Suprapubic skin (tissue), 4 donors: ENCODE measurements around the gene CACNA1A. TPM values are rescaled to one million over a fixed set of nuclear protein-coding genes. Genes with fewer than 3 reads are reported as not detected.

ENCODE experiments used
- DNase-seq, 2 donors: peaks; one replicate each; pipeline ENCODE4 v3.0.0-alpha.2; 2019; ENCODE audit warnings: low spot score in 2 of 2
- H3K27ac ChIP-seq: fragments of 200-600 bp; sonication (generic); one replicate; pipeline ENCODE4 v1.5.1; 2019
- H3K27me3 ChIP-seq: fragments of 200-600 bp; sonication (generic); one replicate; pipeline ENCODE4 v1.5.1; 2019
- H3K36me3 ChIP-seq: fragments of 200-600 bp; sonication (generic); one replicate; pipeline ENCODE4 v1.5.1; 2019
- H3K4me1 ChIP-seq: fragments of 200-600 bp; sonication (generic); one replicate; pipeline ENCODE4 v1.5.1; 2019
- H3K4me3 ChIP-seq: fragments of 200-600 bp; sonication (generic); one replicate; pipeline ENCODE4 v1.5.1; 2019; ENCODE audit warnings: mild to moderate bottlenecking
- H3K9me3 ChIP-seq: fragments of 200-600 bp; sonication (generic); one replicate; pipeline ENCODE4 v1.5.1; 2019
- EP300 ChIP-seq: sonication (generic); formaldehyde crosslinking; IDR thresholded peaks from one replicate; pipeline ENCODE4 v1.6.1; 2017; ENCODE audit warnings: antibody characterized with exemption
- POLR2A ChIP-seq, 2 donors: fragments of 450-650 bp; IDR thresholded peaks; one replicate each; pipeline ENCODE4 v1.6.1; 2017; ENCODE audit warnings: antibody characterized with exemption in 2 of 2, mild to moderate bottlenecking in 2 of 2, moderate library complexity in 2 of 2
- POLR2AphosphoS5 ChIP-seq, 3 donors: sonication (generic); formaldehyde crosslinking; IDR thresholded peaks; one replicate each; pipeline ENCODE4 v1.6.1; 2017; ENCODE audit warnings: antibody characterized with exemption in 3 of 3
- WGBS: methylation state at CpG from one replicate; pipeline ENCODE4 v1.1.5; 2018; 5-methylcytosine and 5-hydroxymethylcytosine counted together
- total RNA-seq, 4 donors: library from RNA; depleted of rRNA; stranded (reverse); fragments of >200 nt; gene quantifications; one replicate each; pipeline ENCODE4 v1.1.0, GENCODE V29; 2016
- TF ChIP-seq, protein P1 (sequence below), 2 donors: fragments of 200-600 bp in 1 of 2; fragments of 450-650 bp in 1 of 2; sonication (generic) in 1 of 2; IDR thresholded peaks; one replicate each; pipeline ENCODE4 v1.5.1; 2016 to 2019; ENCODE audit warnings: antibody characterized with exemption in 2 of 2, mild to moderate bottlenecking in 1 of 2, moderate library complexity in 1 of 2

CACNA1A gene
- total RNA-seq, 4 donors from 2014 or later, result 0.26 to 0.42 (median 0.35) TPM

DNA sequence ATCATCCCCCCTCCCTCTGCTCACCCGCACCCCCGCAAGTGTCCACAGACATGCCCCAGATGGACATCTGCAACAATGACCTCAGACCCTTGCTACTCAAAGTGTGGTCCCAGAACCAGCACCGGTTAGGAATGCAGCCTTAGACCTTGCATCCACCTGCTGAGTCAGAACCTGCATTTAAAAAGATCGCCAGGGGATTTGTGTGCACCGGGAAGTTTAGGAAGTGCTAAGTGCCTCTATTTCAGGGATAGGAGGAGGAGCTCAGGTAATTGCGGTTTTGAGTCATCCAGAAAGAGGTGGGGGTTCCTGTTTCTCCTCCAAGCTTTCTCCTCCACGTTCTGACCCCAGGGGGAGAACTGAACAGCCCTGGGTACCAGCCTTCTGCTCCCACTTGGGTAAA is 46.2 kb downstream of the CACNA1A start:
- no peak for DNase-seq
- H3K27me3 ChIP-seq, result peaks cover 40% of the 10 kb centered on the region
- H3K4me1 ChIP-seq, result no peaks in the 10 kb centered on the region
- H3K36me3 ChIP-seq, result no peaks in the 10 kb centered on the region
- no peak overlapping the region for H3K4me3 ChIP-seq
- H3K9me3 ChIP-seq, result no peaks in the 10 kb centered on the region
- H3K27ac ChIP-seq, result no peak overlapping the region
- 21% methylated on average over 7 of the region's 7 CpGs for WGBS
- TF ChIP-seq POLR2A (IDR thresholded peaks at IDR 0.05) (no peak), EP300 (no peak), POLR2AphosphoS5 (IDR thresholded peaks at IDR 0.05) (no peak)
- TF ChIP-seq, protein P1, sequence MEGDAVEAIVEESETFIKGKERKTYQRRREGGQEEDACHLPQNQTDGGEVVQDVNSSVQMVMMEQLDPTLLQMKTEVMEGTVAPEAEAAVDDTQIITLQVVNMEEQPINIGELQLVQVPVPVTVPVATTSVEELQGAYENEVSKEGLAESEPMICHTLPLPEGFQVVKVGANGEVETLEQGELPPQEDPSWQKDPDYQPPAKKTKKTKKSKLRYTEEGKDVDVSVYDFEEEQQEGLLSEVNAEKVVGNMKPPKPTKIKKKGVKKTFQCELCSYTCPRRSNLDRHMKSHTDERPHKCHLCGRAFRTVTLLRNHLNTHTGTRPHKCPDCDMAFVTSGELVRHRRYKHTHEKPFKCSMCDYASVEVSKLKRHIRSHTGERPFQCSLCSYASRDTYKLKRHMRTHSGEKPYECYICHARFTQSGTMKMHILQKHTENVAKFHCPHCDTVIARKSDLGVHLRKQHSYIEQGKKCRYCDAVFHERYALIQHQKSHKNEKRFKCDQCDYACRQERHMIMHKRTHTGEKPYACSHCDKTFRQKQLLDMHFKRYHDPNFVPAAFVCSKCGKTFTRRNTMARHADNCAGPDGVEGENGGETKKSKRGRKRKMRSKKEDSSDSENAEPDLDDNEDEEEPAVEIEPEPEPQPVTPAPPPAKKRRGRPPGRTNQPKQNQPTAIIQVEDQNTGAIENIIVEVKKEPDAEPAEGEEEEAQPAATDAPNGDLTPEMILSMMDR (IDR thresholded peaks at IDR 0.05), result no peak

- no peak overlapping the region for H3K4me3 ChIP-seq
- no peak overlapping the region for H3K27ac ChIP-seq
- 36% methylated on average over 10 of the region's 10 CpGs for whole genome bisulfite sequencing
- DNase-seq, result no peak
- peaks cover 40% of the 10 kb centered on the region for H3K27me3 ChIP-seq
- H3K9me3 ChIP-seq, result no peaks in the 10 kb centered on the region
- no peaks in the 10 kb centered on the region for H3K36me3 ChIP-seq
- TF ChIP-seq, protein P1 (IDR thresholded peaks at IDR 0.05), result no peak
- TF ChIP-seq POLR2AphosphoS5 (IDR thresholded peaks at IDR 0.05), result no peak
- no peak for TF ChIP-seq POLR2A (IDR thresholded peaks at IDR 0.05)
- no peak for TF ChIP-seq EP300
- no peaks in the 10 kb centered on the region for H3K4me1 ChIP-seq
These were observed 46.9 kb downstream of the CACNA1A start for GRCh38 chr19:13459351-13459750.

DNA sequence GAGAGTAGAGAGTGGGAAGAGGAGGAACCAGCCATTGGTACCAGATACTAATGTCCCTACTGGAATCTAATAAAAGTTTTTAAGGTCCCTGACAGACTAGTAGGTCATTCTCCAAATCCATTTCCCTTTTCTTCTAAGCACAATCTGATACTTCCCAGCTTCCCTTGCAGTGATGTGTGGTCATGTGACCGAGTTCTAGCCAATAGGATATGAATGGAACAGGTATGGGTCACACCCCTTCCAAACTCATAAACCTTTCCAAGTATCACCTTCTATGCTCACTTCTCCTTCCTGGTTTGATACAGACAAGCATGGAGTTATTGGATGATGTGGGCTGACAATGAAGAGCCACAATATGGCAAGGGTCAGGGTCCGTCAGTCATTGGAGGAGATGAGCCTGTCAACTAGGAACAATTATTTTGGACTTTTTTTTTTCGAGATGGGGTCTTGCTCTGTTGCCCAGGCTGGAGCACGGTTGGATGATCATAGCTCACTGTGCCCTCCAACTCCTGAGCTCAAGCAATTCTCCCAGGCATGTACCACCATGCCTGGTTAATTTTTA is 54.8 kb downstream of the CACNA1A start:
- H3K9me3 ChIP-seq, result peaks cover 22% of the 10 kb centered on the region
- TF ChIP-seq POLR2A (IDR thresholded peaks at IDR 0.05) (no peak), POLR2AphosphoS5 (IDR thresholded peaks at IDR 0.05) (no peak)
- TF ChIP-seq, protein P1 (IDR thresholded peaks at IDR 0.05), result no peak
- no peaks in the 10 kb centered on the region for H3K4me1 ChIP-seq
- no peaks in the 10 kb centered on the region for H3K27me3 ChIP-seq
- no peak for DNase-seq
- 85% methylated on average over 4 of the region's 4 CpGs for WGBS
- no peak overlapping the region for H3K4me3 ChIP-seq
- H3K36me3 ChIP-seq, result no peaks in the 10 kb centered on the region
- H3K27ac ChIP-seq, result no peak overlapping the region

DNA sequence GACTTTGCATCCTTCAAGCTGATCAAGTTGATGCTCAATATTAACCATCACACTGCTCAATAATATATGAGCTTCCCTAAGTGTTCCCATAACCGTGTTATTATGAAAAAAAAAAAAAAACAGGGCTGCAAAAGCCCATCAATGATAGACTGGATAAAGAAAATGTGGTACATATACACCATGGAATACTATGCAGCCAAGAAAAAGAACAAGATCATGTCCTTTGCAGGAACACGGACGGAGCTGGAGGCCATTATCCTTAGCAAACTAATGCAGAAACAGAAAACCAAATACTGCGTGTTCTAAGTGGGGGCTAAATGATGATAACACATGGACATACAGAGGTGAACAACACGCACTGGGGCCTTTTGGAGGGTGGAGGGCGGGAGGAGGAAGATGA is 58.3 kb downstream of the CACNA1A start:
- H3K4me3 ChIP-seq, result no peak overlapping the region
- WGBS, result 79% methylated on average over 6 of the region's 6 CpGs
- H3K4me1 ChIP-seq, result no peaks in the 10 kb centered on the region
- H3K27me3 ChIP-seq, result peaks cover 5% of the 10 kb centered on the region
- H3K27ac ChIP-seq, result no peak overlapping the region
- no peaks in the 10 kb centered on the region for H3K36me3 ChIP-seq
- no peak for DNase-seq
- TF ChIP-seq POLR2A (IDR thresholded peaks at IDR 0.05), result no peak
- TF ChIP-seq, protein P1 (IDR thresholded peaks at IDR 0.05), result no peak
- TF ChIP-seq EP300, result no peak
- TF ChIP-seq POLR2AphosphoS5 (IDR thresholded peaks at IDR 0.05), result no peak
- H3K9me3 ChIP-seq, result peaks cover 22% of the 10 kb centered on the region

DNA sequence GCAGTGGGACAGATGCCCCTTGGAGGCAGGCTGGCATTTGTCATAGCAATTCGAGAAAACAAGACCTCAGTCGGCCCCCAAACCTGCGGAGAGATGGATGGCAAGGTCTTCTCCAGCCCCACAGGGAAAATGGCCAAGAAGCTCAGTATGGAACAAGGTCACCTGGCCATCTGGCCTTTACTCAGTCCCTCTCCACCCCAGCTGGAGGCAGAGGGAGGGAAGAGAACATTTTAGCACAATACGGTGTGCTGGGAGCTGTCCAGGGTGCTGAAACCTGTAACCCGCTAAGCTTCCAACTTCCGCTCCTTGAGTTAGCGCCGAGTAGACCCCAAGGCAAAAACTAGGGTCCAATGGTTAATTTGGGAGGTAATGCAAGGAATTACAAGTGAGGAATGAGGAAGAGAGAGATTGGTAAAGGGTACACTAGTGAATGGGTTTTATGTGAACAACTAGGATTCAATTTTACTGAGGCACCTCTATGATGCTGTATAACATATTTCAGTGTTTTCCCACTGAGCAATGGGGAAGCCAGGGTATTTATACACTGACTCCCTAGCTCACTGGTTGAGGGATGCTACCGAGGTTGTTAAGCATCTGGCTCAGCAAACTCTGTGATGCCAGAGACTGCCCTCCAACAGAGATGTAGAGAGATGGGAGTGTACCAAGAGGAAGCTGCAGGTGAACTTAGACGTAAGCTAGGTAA is 64.3 kb downstream of the CACNA1A start:
- Histone ChIP-seq H3K36me3 (no peaks in the 10 kb centered on the region), H3K9me3 (peaks cover 4% of the 10 kb centered on the region), H3K27me3 (peaks cover 5% of the 10 kb centered on the region), H3K4me3 (no peak overlapping the region), H3K27ac (no peak overlapping the region), H3K4me1 (no peaks in the 10 kb centered on the region)
- 42% methylated on average over 10 of the region's 10 CpGs for WGBS
- no peak for DNase-seq
- TF ChIP-seq POLR2AphosphoS5 (IDR thresholded peaks at IDR 0.05), result no peak
- TF ChIP-seq POLR2A (IDR thresholded peaks at IDR 0.05), result no peak
